ENCODE measurements around the gene TBCEL.

Gene TBCEL

DNA sequence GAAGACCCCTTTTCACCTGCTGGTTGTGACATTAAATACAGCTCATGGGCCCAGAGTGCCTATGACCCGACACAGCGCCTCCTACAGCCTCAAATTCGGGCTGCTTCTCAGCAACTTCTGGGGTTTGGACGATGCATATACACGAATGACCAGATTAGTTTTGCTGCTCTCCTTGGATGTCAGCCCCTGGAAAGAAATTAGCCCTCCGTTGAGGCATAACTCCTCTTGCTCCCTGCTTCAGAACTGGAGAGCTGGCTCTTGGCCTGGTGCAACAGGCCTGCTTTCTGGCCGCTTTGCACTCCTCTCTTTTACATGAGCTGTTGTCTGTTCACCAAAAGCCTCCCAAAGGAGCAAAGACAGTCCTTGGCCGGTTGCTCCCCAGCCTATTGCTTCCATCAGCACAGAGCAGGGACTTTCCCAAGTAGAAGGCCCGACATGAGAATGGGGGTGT, 80.4 kb downstream of the TBCEL start:
- Histone ChIP-seq H3K27me3 (ENCODE audit: control insufficient read depth, low read length) (peaks cover 6% of the 10 kb centered on the region; the same call in 1 of the 2 replicates), H3K4me2 (ENCODE audit: low read length) (no peak overlapping the region), H4K20me1 (ENCODE audit: control insufficient read depth, insufficient read depth, low read depth, low read length) (no peaks in the 10 kb centered on the region), H3K4me1 (ENCODE audit: control insufficient read depth, low read length) (no peaks in the 10 kb centered on the region), H3K4me3 (ENCODE audit: low read length) (no peak overlapping the region), H3K79me2 (ENCODE audit: control insufficient read depth, low read length) (no peaks in the 10 kb centered on the region), H3F3A (ENCODE audit: control insufficient read depth, insufficient read depth) (no peaks in the 10 kb centered on the region), H3K9me2 (replicated peaks; ENCODE audit: control insufficient read depth, low read length) (no peaks in the 10 kb centered on the region), H3K27ac (ENCODE audit: low read depth, low read length) (no peak overlapping the region), H3K36me3 (ENCODE audit: control insufficient read depth, low read length) (no peaks in the 10 kb centered on the region), H3K9me3 (ENCODE audit: control insufficient read depth, insufficient read depth, low read length) (no peaks in the 10 kb centered on the region)
- TF ChIP-seq CTCF (IDR thresholded peaks at IDR 0.05; ENCODE audit: low read depth, low read length, poor library complexity, severe bottlenecking) (peak; percentile 33), EZH2phosphoT487 (IDR thresholded peaks at IDR 0.05; ENCODE audit: borderline replicate concordance, low read length) (no peak)

- Histone ChIP-seq H4K20me1 (ENCODE audit: control insufficient read depth, insufficient read depth, low read depth, low read length) (no peaks in the 10 kb centered on the region), H3K36me3 (ENCODE audit: control insufficient read depth, low read length) (no peaks in the 10 kb centered on the region), H3K27me3 (ENCODE audit: control insufficient read depth, low read length) (peaks cover 6% of the 10 kb centered on the region; the same call in 1 of the 2 replicates), H3K9me2 (replicated peaks; ENCODE audit: control insufficient read depth, low read length) (no peaks in the 10 kb centered on the region), H3K79me2 (ENCODE audit: control insufficient read depth, low read length) (no peaks in the 10 kb centered on the region), H3K9me3 (ENCODE audit: control insufficient read depth, insufficient read depth, low read length) (no peaks in the 10 kb centered on the region), H3K27ac (ENCODE audit: low read depth, low read length) (no peak overlapping the region), H3K4me3 (ENCODE audit: low read length) (no peak overlapping the region), H3K4me2 (ENCODE audit: low read length) (no peak overlapping the region), H3K4me1 (ENCODE audit: control insufficient read depth, low read length) (no peaks in the 10 kb centered on the region), H3F3A (ENCODE audit: control insufficient read depth, insufficient read depth) (no peaks in the 10 kb centered on the region)
- TF ChIP-seq CTCF (IDR thresholded peaks at IDR 0.05; ENCODE audit: low read depth, low read length, poor library complexity, severe bottlenecking) (no peak), EZH2phosphoT487 (IDR thresholded peaks at IDR 0.05; ENCODE audit: borderline replicate concordance, low read length) (no peak)
Measured at GRCh38 chr11:121105063-121105480, 81.2 kb downstream of the TBCEL start.

- no peak overlapping the region for H3K4me3 ChIP-seq (ENCODE audit: low read length)
Measured at GRCh38 chr11:121105481-121106195, 81.7 kb downstream of the TBCEL start.

More at GRCh38 chr11:121105481-121106195, 81.7 kb downstream of the TBCEL start:
- no peaks in the 10 kb centered on the region for H3K9me2 ChIP-seq (replicated peaks; ENCODE audit: control insufficient read depth, low read length)
- H3K4me2 ChIP-seq (ENCODE audit: low read length) = no peak overlapping the region
- no peaks in the 10 kb centered on the region for H3K4me1 ChIP-seq (ENCODE audit: control insufficient read depth, low read length)
- H4K20me1 ChIP-seq (ENCODE audit: control insufficient read depth, insufficient read depth, low read depth, low read length) = no peaks in the 10 kb centered on the region
- 0 out of 2 replicates have a peak, but pooled peaks cover 2% of the 10 kb centered on the region for H3K27me3 ChIP-seq (ENCODE audit: control insufficient read depth, low read length)
- no peak overlapping the region for H3K27ac ChIP-seq (ENCODE audit: low read depth, low read length)
- TF ChIP-seq EZH2phosphoT487 (IDR thresholded peaks at IDR 0.05; ENCODE audit: borderline replicate concordance, low read length) (no peak), CTCF (IDR thresholded peaks at IDR 0.05; ENCODE audit: low read depth, low read length, poor library complexity, severe bottlenecking) (no peak)
- H3K9me3 ChIP-seq (ENCODE audit: control insufficient read depth, insufficient read depth, low read length) = no peaks in the 10 kb centered on the region
- H3K79me2 ChIP-seq (ENCODE audit: control insufficient read depth, low read length) = no peaks in the 10 kb centered on the region
- H3F3A ChIP-seq (ENCODE audit: control insufficient read depth, insufficient read depth) = no peaks in the 10 kb centered on the region
- no peaks in the 10 kb centered on the region for H3K36me3 ChIP-seq (ENCODE audit: control insufficient read depth, low read length)

All from DOHH2 (cell line).